Retinal pigment epithelial cell (primary cell): ENCODE results near the gene DDX27.

Experiments used
- DNase-seq: peaks from one replicate; pipeline ENCODE4 v3.0.0-alpha.2; 2010; ENCODE audit warnings: low read depth
- H3K4me3 ChIP-seq: 2 replicates; pipeline ENCODE4 v1.5.1; 2011; ENCODE audit warnings: mild to moderate bottlenecking, low read length, control low read depth, moderate library complexity
- CTCF ChIP-seq: conservative IDR thresholded peaks from 2 replicates; pipeline ENCODE4 v1.5.1; 2011; ENCODE audit warnings: low read depth, low read length, control low read depth, inconsistent platforms

Gene DDX27

GRCh38 chr20:49225896-49226295 lies 6.7 kb downstream of the DDX27 start:
- no peak for DNase-seq
- H3K4me3 ChIP-seq, result no peak overlapping the region
- peak; percentile 1 for TF ChIP-seq CTCF

GRCh38 chr20:49228676-49229075 lies 9.5 kb downstream of the DDX27 start:
- no peak overlapping the region for H3K4me3 ChIP-seq
- no peak for DNase-seq
- no peak for TF ChIP-seq CTCF

GRCh38 chr20:49229381-49229780 lies 10.2 kb downstream of the DDX27 start:
- DNase-seq, result no peak
- TF ChIP-seq CTCF, result no peak
- no peak overlapping the region for H3K4me3 ChIP-seq

GRCh38 chr20:49230021-49230420 lies 10.8 kb downstream of the DDX27 start:
- DNase-seq, result no peak
- no peak overlapping the region for H3K4me3 ChIP-seq
- no peak for TF ChIP-seq CTCF

GRCh38 chr20:49230561-49231133 lies 11.4 kb downstream of the DDX27 start:
- no peak for DNase-seq
- no peak overlapping the region for H3K4me3 ChIP-seq
- no peak for TF ChIP-seq CTCF

- no peak for DNase-seq
- H3K4me3 ChIP-seq, result no peak overlapping the region
- TF ChIP-seq CTCF, result no peak
Measured at GRCh38 chr20:49231471-49231870, 12.3 kb downstream of the DDX27 start.

GRCh38 chr20:49233226-49233625 lies 14.0 kb downstream of the DDX27 start:
- DNase-seq, result no peak
- H3K4me3 ChIP-seq, result no peak overlapping the region
- no peak for TF ChIP-seq CTCF
